NCI-H2227 treated with DMSO at 0.1 percent for 48 hours (cell line): ENCODE measurements around the gene PLPPR5.
"Not testable (repeated sequence)": the region's sequence is repeated elsewhere in the genome, so short reads cannot be mapped to it uniquely, and the experiment has no call there.

Experiments used
- DNase-seq: peaks from one replicate; lab custom pipeline; 2025; lab: John Stamatoyannopoulos, UW

Gene PLPPR5, protein sequence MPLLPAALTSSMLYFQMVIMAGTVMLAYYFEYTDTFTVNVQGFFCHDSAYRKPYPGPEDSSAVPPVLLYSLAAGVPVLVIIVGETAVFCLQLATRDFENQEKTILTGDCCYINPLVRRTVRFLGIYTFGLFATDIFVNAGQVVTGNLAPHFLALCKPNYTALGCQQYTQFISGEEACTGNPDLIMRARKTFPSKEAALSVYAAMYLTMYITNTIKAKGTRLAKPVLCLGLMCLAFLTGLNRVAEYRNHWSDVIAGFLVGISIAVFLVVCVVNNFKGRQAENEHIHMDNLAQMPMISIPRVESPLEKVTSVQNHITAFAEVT

DNA sequence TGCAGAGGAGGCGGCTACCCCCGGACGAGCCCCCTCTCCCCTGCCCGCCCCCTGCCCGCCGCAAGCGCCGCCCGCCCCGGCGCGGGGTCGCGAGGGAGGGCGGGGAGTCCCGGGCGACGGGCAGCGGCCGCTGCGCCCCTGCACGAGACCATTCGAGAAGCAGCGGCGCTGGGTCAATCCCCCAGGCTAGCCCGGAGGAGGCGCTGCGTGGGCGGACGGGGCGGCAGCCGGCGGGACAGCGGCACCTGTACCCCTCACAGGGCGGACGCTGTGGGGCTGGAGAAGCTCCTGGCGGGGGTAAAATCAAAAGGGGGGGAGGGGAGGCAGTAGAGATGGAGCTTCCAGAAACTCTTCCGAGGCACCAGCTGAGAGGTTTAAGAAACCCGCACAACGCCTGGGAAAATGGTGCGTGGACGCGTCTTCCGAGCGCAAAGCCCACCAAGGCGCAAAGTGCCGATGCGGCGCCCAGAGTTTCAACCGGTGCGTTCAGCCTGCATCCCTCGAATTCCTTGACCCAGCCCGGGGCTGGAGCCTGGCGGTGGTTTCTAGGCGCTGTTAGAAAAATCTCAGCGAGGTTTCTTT is at the start of gene PLPPR5:
Gene PLPPR5, minus strand, starts transcription at position 1 of the 582 bp plus-strand sequence. CDS start 190 bp downstream, outside the sequence.
- DNase-seq: no peak

- no peak for DNase-seq
Measured at GRCh38 chr1:99051611-99052283, 47.1 kb upstream of the PLPPR5 start.

DNA sequence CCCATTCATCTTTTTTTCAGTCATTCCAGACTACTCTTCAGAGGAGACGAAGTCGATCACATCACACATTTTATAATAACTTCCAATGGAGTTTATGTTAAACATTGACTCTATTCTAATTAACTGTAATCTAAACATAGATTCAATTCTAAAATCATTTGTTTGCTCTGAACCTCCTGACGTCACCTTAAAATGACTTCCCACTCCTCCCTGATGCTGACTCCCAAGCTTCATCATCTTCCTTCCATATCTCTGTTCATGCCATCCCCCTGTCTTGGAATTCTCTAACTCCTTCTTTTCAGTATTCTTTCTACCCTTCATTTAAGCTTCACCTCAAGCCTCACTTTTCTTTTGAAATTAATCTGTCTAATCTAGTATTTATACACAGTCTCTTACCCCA is 45.1 kb upstream of the PLPPR5 start:
- no peak for DNase-seq

- DNase-seq: not testable (repeated sequence)
Measured at GRCh38 chr1:99036746-99037145, 32.1 kb upstream of the PLPPR5 start.

DNA sequence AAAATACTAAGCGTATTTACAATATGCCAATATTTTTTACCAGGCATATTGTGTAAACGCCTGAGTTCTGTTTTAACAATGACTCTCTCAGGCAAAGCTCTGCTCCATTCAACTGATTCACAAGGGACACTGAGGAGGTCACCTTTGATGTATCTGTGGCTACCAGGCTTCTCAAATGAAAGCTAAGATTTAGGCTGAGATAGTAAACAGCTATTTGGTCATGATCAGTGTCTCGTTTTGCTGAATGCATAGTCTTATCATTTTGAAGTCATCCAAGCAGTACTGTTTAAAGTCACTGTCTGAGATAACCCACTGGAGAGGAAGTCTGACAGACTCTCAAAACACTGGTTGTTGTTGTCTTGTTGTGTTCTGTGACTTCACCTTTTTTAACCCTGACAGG is 13.7 kb upstream of the PLPPR5 start:
- no peak for DNase-seq

- no peak for DNase-seq
Measured at GRCh38 chr1:99017655-99018054, 13.0 kb upstream of the PLPPR5 start.

DNA sequence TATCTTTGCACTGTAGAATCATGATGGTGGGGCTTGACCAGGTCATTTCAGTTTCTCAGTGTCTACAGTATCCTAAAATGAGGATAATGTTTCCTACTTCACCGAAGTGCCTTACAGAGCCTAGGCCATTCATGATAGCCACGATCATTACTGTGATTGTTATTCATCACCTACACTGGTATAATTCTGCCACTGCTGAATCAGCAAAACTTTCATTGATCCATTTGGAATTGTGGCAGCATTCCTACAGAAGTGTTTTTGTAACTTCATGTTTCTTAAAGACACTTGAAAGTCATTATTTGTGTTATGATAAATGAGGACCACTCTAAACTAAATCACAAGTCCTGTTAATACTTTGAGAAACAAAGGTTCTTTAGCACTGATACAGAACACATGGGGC is 6.0 kb upstream of the PLPPR5 start:
- DNase-seq: no peak

DNA sequence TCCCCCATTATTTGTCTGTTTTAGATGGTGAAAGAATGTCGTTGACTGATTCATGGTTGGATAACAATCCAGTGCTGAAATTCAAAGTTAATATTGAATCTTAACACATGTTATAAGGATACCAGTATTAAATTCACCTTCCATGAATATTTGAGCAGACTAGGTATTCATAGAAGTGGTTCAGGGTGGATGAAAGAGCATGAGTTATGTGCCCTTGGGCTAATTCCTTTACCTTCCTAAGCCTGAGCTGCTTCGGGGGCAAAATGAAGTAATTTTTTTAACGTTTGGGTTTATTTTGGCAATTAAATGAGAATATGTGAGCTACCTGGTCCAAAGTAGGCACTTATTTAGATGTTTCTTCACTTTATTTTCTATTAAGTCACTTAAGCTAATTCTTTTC is 2.7 kb upstream of the PLPPR5 start:
- DNase-seq: no peak

DNA sequence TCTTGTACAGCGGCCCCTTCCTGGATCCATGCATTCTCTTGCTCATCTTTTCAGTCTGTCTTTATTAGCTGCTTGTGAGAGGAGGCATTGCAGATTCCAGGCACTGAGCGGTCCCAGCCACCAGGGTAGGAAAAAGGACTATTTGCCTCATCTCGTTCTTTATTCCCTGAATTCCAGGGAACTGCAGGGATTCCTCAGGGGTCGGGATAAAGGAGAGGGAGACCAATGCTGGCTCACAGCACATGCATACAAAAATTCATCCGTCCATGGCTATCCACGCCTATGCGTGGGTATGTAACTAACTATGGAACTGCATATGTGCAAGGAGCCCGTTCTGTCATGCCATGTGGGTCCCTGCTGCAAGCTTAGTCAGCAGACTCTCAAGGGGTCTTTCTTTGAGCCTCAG is 879 bp upstream of the PLPPR5 start:
- DNase-seq: no peak

- DNase-seq: no peak
Measured at GRCh38 chr1:99004254-99004860, 304 bp downstream of the PLPPR5 start.

- peak; percentile 6 for DNase-seq
Measured at GRCh38 chr1:99003581-99004253, 944 bp downstream of the PLPPR5 start.

- no peak for DNase-seq
Measured at GRCh38 chr1:98992844-98993243, 11.8 kb downstream of the PLPPR5 start.

DNA sequence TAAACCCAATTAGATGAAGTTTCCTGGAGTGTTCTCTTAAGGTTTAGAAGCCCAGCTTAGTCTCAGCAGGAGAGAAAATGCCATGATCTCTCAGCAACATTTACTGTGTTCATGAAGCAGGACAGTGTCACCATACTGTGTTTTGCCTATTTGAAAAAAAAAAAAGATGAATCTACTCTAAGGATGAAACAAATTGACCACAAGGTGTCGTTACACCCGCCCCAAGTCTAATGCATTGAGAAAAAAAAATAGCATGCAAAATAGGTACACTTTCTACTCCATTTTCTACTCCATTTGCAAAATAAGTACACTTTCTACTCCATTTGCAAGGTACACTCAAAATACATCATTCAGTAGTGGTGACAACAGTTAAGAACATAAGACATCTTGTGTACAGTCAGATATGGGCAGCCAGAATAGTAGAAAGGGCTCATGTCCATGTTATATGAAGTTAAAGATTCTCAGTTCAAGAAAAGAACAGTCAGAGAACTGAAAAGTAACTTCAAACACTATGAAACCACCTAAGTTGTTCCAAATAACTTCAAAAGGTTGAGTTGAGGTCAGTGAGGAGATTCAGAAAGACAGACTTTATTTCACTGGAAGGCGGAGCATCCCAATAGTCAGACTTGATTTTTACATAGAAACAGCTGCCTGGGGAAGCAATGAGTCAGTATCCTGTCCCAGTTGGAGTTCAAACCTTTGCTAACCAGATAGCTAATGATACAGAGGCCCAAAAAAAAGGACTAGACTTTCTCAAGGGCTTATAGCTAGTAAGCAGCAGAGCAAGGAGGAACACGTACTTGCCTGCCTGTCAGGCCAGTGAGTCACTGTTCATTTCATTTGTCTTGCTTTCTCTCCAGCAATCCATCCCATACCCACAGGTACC is 13.3 kb downstream of the PLPPR5 start:
- no peak for DNase-seq

GRCh38 chr1:98989556-98989907 is 15.1 kb downstream of the PLPPR5 start:
- no peak for DNase-seq

- no peak for DNase-seq
Measured at GRCh38 chr1:98988904-98989555, 15.6 kb downstream of the PLPPR5 start.

DNA sequence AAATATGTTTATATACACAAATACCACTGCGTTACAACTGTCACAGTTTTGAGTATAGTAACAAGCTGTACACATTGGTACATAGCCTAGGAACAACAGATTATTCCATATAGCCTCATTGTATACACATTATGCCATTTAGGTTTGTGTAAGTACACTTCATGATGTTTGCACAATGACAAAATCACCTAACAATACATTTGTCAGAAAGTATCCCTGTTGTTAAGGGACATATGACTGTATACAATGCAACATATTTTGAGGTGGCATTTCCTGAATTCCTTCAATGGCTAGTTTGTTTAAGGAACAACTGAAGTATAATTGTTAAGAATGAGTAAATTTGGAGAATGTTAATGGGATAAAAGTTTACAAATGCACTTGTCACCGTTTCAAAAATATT is 19.0 kb downstream of the PLPPR5 start:
- DNase-seq: no peak

GRCh38 chr1:98981917-98982513 is 22.6 kb downstream of the PLPPR5 start:
- DNase-seq: no peak

- no peak for DNase-seq
Measured at GRCh38 chr1:98979463-98979862, 25.2 kb downstream of the PLPPR5 start.

- DNase-seq: no peak
Measured at GRCh38 chr1:98975810-98976209, 28.9 kb downstream of the PLPPR5 start.

DNA sequence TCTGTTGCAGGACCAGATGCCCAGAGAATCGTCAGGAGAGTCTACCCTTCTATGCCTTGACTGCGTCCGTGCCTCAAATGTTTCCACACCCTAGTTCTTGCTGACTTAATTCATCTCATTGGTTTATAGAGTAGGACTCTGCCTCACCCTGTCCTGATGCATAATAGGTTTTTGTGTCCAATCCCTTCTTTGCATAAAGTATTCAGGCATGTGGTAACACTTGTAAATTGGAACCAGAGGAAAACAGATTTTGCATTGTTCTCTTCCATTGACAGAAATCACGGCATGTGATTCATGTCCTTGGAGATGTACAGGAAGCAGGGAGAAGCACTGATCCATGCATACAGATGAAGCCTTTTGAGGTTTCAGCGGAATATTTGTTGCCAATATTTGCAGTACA is 29.5 kb downstream of the PLPPR5 start:
- DNase-seq: no peak
